ENCODE measurements around the gene ATXN1.

The ATXN1 gene

DNA sequence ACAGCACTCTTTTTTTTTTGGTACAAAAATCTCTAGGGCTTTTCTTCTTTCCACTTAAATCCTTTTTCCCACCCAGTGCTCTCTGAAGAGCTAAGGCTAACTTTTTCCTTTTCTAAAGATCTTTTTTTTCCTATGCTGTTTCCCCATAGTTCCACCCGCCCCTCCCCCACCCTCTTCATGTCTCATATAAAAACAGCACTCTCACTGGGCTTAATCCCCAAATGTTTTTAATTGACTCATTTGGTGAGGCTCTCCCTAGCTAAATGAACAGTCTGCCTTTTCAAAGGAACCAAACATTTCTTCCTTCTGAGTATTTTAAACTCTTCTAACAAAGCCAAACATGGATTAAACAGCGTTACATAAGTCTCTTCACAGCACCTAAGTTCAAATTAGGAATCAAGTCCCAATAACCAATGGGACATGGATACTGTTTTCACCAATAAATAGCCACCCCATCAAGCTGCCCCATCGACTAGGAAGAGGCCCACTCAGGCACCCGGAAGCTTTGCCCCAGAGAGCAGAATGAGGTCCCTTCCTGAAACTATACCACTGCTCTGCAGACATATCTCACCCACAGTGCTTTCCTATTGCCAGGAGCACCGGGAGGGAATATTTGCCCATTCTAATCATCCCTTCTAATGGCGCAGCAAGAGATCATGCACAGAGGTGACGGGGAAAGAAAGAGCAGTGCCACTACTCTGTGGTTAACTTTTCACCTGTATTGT, 63.7 kb downstream of the ATXN1 start:
- H3K4me2 ChIP-seq (ENCODE audit: low read length, poor library complexity, severe bottlenecking), result no peak overlapping the region
- H3K36me3 ChIP-seq (ENCODE audit: control insufficient read depth in 1 of 2, insufficient read depth in 2 of 2, low read depth in 1 of 2, low read length in 2 of 2), result no peaks in the 10 kb centered on the region
- H2BK12ac ChIP-seq (ENCODE audit: low read length in 2 of 2), result no peak overlapping the region
- no peak overlapping the region for H3K23ac ChIP-seq (ENCODE audit: low read length in 2 of 2)
- no peak overlapping the region for H3K4me3 ChIP-seq (ENCODE audit: insufficient read depth in 1 of 2, low read depth in 1 of 2, low read length in 2 of 2)
- H4K91ac ChIP-seq (ENCODE audit: low read length), result no peak overlapping the region
- H2AFZ ChIP-seq (ENCODE audit: low read depth, low read length), result no peak overlapping the region
- no peak overlapping the region for H3K27ac ChIP-seq (ENCODE audit: low read length, poor library complexity, severe bottlenecking)
- no peak overlapping the region for H2BK5ac ChIP-seq (ENCODE audit: low read depth, low read length, poor library complexity, severe bottlenecking)
- no peak overlapping the region for H2BK15ac ChIP-seq (ENCODE audit: low read depth, poor library complexity, severe bottlenecking)
- peaks cover 5% of the 10 kb centered on the region for H3K4me1 ChIP-seq (ENCODE audit: control insufficient read depth, insufficient read depth, low read depth, low read length)
- WGBS, result 95% methylated on average over 7 of the region's 7 CpGs
- no peaks in the 10 kb centered on the region for H3K27me3 ChIP-seq (ENCODE audit: control insufficient read depth in 1 of 2, insufficient read depth in 1 of 2, low read length in 2 of 2)
- no peak overlapping the region for H3K18ac ChIP-seq (ENCODE audit: low read depth in 1 of 2, low read length in 2 of 2)
- no peak overlapping the region for H3K9ac ChIP-seq (ENCODE audit: low read length)
- no peak overlapping the region for H3K14ac ChIP-seq (ENCODE audit: low read length in 2 of 2)
- no peak for DNase-seq
- no peak overlapping the region for H4K8ac ChIP-seq (ENCODE audit: low read length)
- no peaks in the 10 kb centered on the region for H3K9me3 ChIP-seq (ENCODE audit: control insufficient read depth, low read length)
- no peak overlapping the region for H2AK5ac ChIP-seq (ENCODE audit: low read length, severe bottlenecking)
- H3K79me1 ChIP-seq (replicated peaks; ENCODE audit: low read length, poor library complexity, severe bottlenecking), result peaks cover 34% of the 10 kb centered on the region
- no peak overlapping the region for H2BK120ac ChIP-seq (ENCODE audit: low read depth, low read length)
- no peak overlapping the region for H3K4ac ChIP-seq (ENCODE audit: low read depth in 1 of 2, low read length in 2 of 2)

- no peak overlapping the region for H3K4ac ChIP-seq (ENCODE audit: low read depth in 1 of 2, low read length in 2 of 2)
- no peak overlapping the region for H2AK5ac ChIP-seq (ENCODE audit: low read length, severe bottlenecking)
- H4K91ac ChIP-seq (ENCODE audit: low read length), result no peak overlapping the region
- no peak overlapping the region for H2AFZ ChIP-seq (ENCODE audit: low read depth, low read length)
- no peak overlapping the region for H3K18ac ChIP-seq (ENCODE audit: low read depth in 1 of 2, low read length in 2 of 2)
- H3K27ac ChIP-seq (ENCODE audit: low read length, poor library complexity, severe bottlenecking), result no peak overlapping the region
- no peaks in the 10 kb centered on the region for H3K9me3 ChIP-seq (ENCODE audit: control insufficient read depth, low read length)
- no peak overlapping the region for H3K4me2 ChIP-seq (ENCODE audit: low read length, poor library complexity, severe bottlenecking)
- H4K8ac ChIP-seq (ENCODE audit: low read length), result no peak overlapping the region
- H2BK5ac ChIP-seq (ENCODE audit: low read depth, low read length, poor library complexity, severe bottlenecking), result no peak overlapping the region
- peaks cover 37% of the 10 kb centered on the region for H3K79me1 ChIP-seq (replicated peaks; ENCODE audit: low read length, poor library complexity, severe bottlenecking)
- DNase-seq, result no peak
- no peak overlapping the region for H3K14ac ChIP-seq (ENCODE audit: low read length in 2 of 2)
- no peak overlapping the region for H3K9ac ChIP-seq (ENCODE audit: low read length)
- peaks cover 5% of the 10 kb centered on the region for H3K4me1 ChIP-seq (ENCODE audit: control insufficient read depth, insufficient read depth, low read depth, low read length)
- H3K4me3 ChIP-seq (ENCODE audit: insufficient read depth in 1 of 2, low read depth in 1 of 2, low read length in 2 of 2), result no peak overlapping the region
- H3K36me3 ChIP-seq (ENCODE audit: control insufficient read depth in 1 of 2, insufficient read depth in 2 of 2, low read depth in 1 of 2, low read length in 2 of 2), result no peaks in the 10 kb centered on the region
- no peak overlapping the region for H2BK12ac ChIP-seq (ENCODE audit: low read length in 2 of 2)
- 100% methylated on average over 1 of the region's 2 CpGs for WGBS
- H2BK15ac ChIP-seq (ENCODE audit: low read depth, poor library complexity, severe bottlenecking), result no peak overlapping the region
- H3K27me3 ChIP-seq (ENCODE audit: control insufficient read depth in 1 of 2, insufficient read depth in 1 of 2, low read length in 2 of 2), result no peaks in the 10 kb centered on the region
- H2BK120ac ChIP-seq (ENCODE audit: low read depth, low read length), result no peak overlapping the region
- no peak overlapping the region for H3K23ac ChIP-seq (ENCODE audit: low read length in 2 of 2)
Measured at GRCh38 chr6:16696496-16696895, 64.8 kb downstream of the ATXN1 start.

DNA sequence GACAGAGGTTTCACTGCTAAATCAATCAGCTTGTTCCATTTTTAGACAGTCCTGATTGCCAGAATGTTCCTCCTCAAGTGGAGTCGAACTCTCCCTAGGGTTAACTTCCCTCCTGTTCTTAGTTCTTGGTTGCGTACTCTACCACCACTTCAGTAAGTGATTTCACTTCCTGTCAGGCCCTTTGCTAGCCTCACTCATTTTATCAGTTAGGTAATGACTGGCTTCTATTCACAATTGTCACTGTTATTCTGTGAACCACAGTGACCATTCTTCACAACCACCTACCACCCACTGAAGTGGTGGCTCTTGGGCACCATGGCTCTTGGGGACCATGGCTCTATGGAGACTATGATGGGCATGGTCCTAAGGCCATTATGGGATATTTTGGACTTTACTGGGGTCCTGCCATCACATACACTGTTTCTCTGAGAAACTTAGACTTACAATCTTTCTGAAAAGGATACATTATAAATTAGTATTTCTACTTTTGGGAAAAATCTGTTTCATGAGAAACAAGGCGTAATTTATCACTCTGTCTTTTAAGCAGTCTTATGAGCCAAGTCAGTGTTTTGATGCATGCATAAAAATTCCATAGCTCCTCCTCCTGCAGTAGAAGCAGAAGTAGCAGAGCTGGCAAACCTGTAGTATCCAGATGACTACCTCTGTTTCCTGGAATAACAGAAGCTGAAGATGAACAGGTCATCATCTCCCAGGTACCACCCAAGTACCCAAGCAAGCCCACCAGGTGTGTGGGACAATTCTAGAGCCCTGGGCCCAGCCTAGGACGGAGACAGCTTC, 66.3 kb downstream of the ATXN1 start:
- Histone ChIP-seq H4K8ac (ENCODE audit: low read length) (no peak overlapping the region), H2BK15ac (ENCODE audit: low read depth, poor library complexity, severe bottlenecking) (no peak overlapping the region), H3K27me3 (ENCODE audit: control insufficient read depth in 1 of 2, insufficient read depth in 1 of 2, low read length in 2 of 2) (no peaks in the 10 kb centered on the region), H4K91ac (ENCODE audit: low read length) (no peak overlapping the region), H3K79me1 (replicated peaks; ENCODE audit: low read length, poor library complexity, severe bottlenecking) (peaks cover 26% of the 10 kb centered on the region), H3K14ac (ENCODE audit: low read length in 2 of 2) (no peak overlapping the region), H3K4ac (ENCODE audit: low read depth in 1 of 2, low read length in 2 of 2) (no peak overlapping the region), H3K9ac (ENCODE audit: low read length) (no peak overlapping the region), H3K4me1 (ENCODE audit: control insufficient read depth, insufficient read depth, low read depth, low read length) (no peaks in the 10 kb centered on the region), H3K27ac (ENCODE audit: low read length, poor library complexity, severe bottlenecking) (no peak overlapping the region), H2BK5ac (ENCODE audit: low read depth, low read length, poor library complexity, severe bottlenecking) (no peak overlapping the region), H2AK5ac (ENCODE audit: low read length, severe bottlenecking) (no peak overlapping the region), H3K18ac (ENCODE audit: low read depth in 1 of 2, low read length in 2 of 2) (no peak overlapping the region), H3K23ac (ENCODE audit: low read length in 2 of 2) (no peak overlapping the region), H3K4me2 (ENCODE audit: low read length, poor library complexity, severe bottlenecking) (no peak overlapping the region), H2BK12ac (ENCODE audit: low read length in 2 of 2) (no peak overlapping the region), H2AFZ (ENCODE audit: low read depth, low read length) (no peak overlapping the region), H2BK120ac (ENCODE audit: low read depth, low read length) (no peak overlapping the region), H3K36me3 (ENCODE audit: control insufficient read depth in 1 of 2, insufficient read depth in 2 of 2, low read depth in 1 of 2, low read length in 2 of 2) (no peaks in the 10 kb centered on the region), H3K9me3 (ENCODE audit: control insufficient read depth, low read length) (no peaks in the 10 kb centered on the region), H3K4me3 (ENCODE audit: insufficient read depth in 1 of 2, low read depth in 1 of 2, low read length in 2 of 2) (no peak overlapping the region)
- DNase-seq, result no peak
- 87% methylated on average over 4 of the region's 4 CpGs for WGBS

DNA sequence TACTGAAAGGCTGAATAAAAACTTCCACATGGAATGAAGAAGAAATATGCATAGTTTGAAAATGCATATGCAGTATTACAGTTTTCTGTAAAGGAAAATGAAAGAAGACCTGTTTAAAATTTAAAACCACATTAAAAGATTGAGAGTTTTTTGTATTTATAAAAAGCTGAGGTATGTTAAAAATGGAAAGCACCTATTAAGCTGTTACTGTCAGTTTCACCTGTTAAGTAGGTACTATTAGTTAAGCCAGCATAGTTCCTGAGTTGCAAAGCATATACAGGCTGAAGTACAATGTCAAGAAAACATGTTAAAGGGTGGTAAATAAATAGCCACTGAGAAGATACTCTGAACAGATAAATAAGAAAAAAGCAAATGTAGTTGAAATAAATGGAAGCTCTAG, 69.9 kb downstream of the ATXN1 start:
- Histone ChIP-seq H3K9me3 (ENCODE audit: control insufficient read depth, low read length) (no peaks in the 10 kb centered on the region), H2BK15ac (ENCODE audit: low read depth, poor library complexity, severe bottlenecking) (no peak overlapping the region), H4K8ac (ENCODE audit: low read length) (no peak overlapping the region), H3K79me1 (replicated peaks; ENCODE audit: low read length, poor library complexity, severe bottlenecking) (peaks cover 24% of the 10 kb centered on the region), H3K4me1 (ENCODE audit: control insufficient read depth, insufficient read depth, low read depth, low read length) (peaks cover 2% of the 10 kb centered on the region), H3K23ac (ENCODE audit: low read length in 2 of 2) (no peak overlapping the region), H3K9ac (ENCODE audit: low read length) (no peak overlapping the region), H2BK12ac (ENCODE audit: low read length in 2 of 2) (no peak overlapping the region), H2AK5ac (ENCODE audit: low read length, severe bottlenecking) (no peak overlapping the region), H3K14ac (ENCODE audit: low read length in 2 of 2) (no peak overlapping the region), H3K36me3 (ENCODE audit: control insufficient read depth in 1 of 2, insufficient read depth in 2 of 2, low read depth in 1 of 2, low read length in 2 of 2) (no peaks in the 10 kb centered on the region), H3K18ac (ENCODE audit: low read depth in 1 of 2, low read length in 2 of 2) (no peak overlapping the region), H4K91ac (ENCODE audit: low read length) (no peak overlapping the region), H3K4me3 (ENCODE audit: insufficient read depth in 1 of 2, low read depth in 1 of 2, low read length in 2 of 2) (no peak overlapping the region), H3K27me3 (ENCODE audit: control insufficient read depth in 1 of 2, insufficient read depth in 1 of 2, low read length in 2 of 2) (no peaks in the 10 kb centered on the region), H3K4ac (ENCODE audit: low read depth in 1 of 2, low read length in 2 of 2) (no peak overlapping the region), H2BK120ac (ENCODE audit: low read depth, low read length) (no peak overlapping the region), H2AFZ (ENCODE audit: low read depth, low read length) (no peak overlapping the region), H3K4me2 (ENCODE audit: low read length, poor library complexity, severe bottlenecking) (no peak overlapping the region), H3K27ac (ENCODE audit: low read length, poor library complexity, severe bottlenecking) (no peak overlapping the region), H2BK5ac (ENCODE audit: low read depth, low read length, poor library complexity, severe bottlenecking) (no peak overlapping the region)
- no peak for DNase-seq
